Ammon's horn (tissue), 1 donor: ENCODE results near the gene RHBDD2.
"Not testable (repeated sequence)": the region's sequence is repeated elsewhere in the genome, so short reads cannot be mapped to it uniquely, and the experiment has no call there.

Experiments used
- DNase-seq: peaks from one replicate; pipeline ENCODE4 v3.0.0-alpha.2; 2016; ENCODE audit warnings: low spot score

The RHBDD2 gene

DNA sequence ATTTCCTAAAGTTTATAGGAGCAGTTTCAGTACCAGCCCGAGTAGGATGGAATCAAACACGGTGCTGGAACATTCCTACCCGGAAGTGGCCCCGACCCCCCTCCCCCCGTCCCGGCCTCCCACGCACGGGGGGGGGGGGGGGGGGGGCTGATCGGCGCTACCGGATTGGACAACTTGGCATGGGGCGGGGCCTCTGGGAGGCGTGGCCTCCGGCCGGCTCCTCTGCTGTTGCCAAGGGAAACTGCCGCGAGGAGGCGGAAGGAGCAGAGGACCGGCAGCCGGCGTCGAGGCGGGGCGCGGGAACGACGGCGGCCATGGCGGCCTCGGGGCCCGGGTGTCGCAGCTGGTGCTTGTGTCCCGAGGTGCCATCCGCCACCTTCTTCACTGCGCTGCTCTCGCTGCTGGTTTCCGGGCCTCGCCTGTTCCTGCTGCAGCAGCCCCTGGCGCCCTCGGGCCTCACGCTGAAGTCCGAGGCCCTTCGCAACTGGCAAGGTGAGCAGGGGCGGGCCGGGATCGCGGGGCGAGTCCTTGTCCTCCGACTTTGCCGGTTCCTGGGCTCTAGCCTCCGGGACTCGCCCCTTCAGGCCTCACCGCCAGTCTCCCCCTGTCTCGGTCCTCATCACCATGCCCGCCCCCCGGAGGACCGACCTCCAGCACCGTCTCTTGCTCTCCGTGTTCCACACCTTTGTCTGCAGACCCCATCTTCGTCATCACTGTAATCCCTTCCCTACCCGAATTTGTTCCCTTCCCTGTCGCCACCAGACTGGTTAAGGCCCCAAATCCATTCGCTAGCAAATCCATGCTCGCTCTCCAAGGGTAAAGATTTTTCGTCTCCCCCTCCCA lies at the start of gene RHBDD2:
RHBDD2 (plus strand) TSS at position 266 of the 843 bp plus-strand sequence; CDS start at position 315, 49 bp downstream.
- DNase-seq, result peak; percentile 96

- DNase-seq, result not testable (repeated sequence)
Measured at GRCh38 chr7:75829656-75830055, 49.2 kb upstream of the RHBDD2 start.

GRCh38 chr7:75830978-75831377 lies 47.9 kb upstream of the RHBDD2 start:
- no peak for DNase-seq

- not testable (repeated sequence) for DNase-seq
Measured at GRCh38 chr7:75833662-75834061, 45.2 kb upstream of the RHBDD2 start.

- DNase-seq, result no peak
Measured at GRCh38 chr7:75835688-75836285, 43.0 kb upstream of the RHBDD2 start.

GRCh38 chr7:75836798-75837197 lies 42.0 kb upstream of the RHBDD2 start:
- DNase-seq, result no peak

GRCh38 chr7:75838281-75838930 lies 40.4 kb upstream of the RHBDD2 start:
- not testable (repeated sequence) for DNase-seq

- no peak for DNase-seq
Measured at GRCh38 chr7:75840029-75840428, 38.8 kb upstream of the RHBDD2 start.

GRCh38 chr7:75842836-75843446 lies 35.9 kb upstream of the RHBDD2 start:
- DNase-seq, result no peak

GRCh38 chr7:75843613-75844116 lies 35.2 kb upstream of the RHBDD2 start:
- no peak for DNase-seq

DNA sequence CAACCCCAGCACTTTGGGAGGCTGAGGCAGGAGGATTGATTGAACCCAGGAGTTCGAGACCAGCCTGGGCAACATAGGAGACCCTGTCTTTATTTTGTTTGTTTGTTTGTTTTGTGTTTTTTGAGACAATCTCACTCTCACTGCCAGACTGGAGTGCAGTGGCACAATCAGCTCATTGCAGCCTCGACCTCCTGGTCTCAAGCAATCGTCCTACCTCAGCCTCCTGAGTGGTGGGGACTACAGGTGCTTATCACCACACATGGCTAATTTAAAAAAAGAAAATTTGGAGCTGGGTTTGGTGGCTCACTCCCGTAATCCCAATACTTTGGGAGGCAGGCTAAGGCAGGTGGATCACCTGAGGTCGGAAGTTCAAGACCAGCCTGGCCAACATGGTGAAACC lies 34.7 kb upstream of the RHBDD2 start:
- DNase-seq, result no peak

- not testable (repeated sequence) for DNase-seq
Measured at GRCh38 chr7:75845132-75845531, 33.7 kb upstream of the RHBDD2 start.

- no peak for DNase-seq
Measured at GRCh38 chr7:75847707-75848106, 31.1 kb upstream of the RHBDD2 start.

DNA sequence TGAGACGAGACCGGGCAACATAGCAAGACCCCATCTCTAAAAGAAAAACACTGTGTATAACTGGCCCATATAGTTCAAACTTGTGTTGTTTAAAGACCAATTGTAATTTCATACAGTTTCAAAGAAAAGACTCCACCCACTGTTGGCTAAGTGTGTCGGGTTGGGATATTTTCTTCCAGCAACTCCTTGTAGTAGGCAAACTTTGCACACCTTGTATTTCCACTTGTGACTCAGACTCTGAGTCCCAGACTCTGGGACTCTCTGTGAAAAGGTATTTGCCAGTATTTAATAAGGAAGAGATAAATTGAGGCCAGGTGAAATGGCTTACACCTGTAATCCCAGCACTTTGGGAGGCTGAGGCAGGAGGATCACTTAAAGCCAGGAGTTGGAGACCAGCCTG lies 29.3 kb upstream of the RHBDD2 start:
- no peak for DNase-seq

DNA sequence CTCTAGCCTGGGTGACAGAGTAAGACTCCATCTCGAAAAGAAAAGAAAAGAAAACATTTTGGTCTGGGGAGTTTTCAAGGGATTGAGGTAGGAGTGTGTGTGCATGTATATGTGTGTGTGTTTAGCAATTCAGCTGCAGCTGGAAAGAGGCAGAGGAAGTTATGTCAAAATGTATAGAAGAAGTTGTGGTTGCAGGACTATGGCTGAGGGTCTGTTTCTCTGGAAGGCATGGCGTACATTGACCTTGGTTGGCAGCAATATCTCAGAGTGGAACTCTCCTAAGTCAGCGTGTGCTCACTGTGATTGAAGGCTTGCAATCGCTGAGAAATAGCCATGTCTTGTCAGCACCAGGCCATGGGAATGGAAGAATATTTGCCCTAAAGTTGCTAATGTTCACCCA lies 28.6 kb upstream of the RHBDD2 start:
- DNase-seq, result no peak

- no peak for DNase-seq
Measured at GRCh38 chr7:75854233-75854632, 24.6 kb upstream of the RHBDD2 start.

GRCh38 chr7:75854813-75855345 lies 24.0 kb upstream of the RHBDD2 start:
- DNase-seq, result not testable (repeated sequence)

DNA sequence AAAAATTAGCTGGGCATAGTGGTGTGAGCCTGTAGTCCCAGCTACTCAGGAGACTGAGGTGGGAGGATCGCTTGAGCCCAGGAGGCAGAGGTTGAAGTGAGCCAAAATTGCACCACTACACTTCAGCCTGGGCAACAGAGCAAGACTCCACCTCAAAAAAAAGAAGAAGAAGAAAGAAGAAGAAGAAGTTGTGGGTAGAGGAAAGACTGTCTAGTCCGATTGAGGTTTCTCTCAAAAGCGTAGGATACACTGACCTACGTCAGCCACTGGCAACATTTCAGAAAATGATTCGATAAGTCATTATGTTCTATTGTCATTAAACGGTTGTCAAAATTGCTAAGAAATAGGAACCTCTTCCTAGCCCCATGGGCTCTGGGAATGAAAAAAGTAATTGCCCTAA lies 22.3 kb upstream of the RHBDD2 start:
- no peak for DNase-seq

DNA sequence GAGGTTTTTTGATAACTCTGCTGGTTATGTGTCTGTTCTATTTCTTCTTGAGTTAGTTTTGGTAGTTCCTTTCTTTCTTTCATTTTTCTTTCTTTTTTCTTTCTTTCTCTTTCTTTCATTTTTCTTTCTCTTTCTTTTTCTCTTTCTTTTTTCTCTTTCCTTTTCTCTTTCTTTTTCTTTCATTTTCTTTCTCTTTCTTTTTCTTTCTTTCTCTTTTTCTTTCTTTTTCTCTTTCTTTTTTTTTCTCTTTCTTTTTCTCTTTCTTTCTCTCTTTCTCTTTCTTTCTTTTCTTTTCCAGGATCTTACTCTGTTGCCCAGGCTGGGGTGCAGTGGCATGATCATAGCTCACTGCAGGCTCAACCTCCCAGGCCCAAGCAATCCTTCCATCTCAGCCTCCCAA lies 20.4 kb upstream of the RHBDD2 start:
- DNase-seq, result no peak

DNA sequence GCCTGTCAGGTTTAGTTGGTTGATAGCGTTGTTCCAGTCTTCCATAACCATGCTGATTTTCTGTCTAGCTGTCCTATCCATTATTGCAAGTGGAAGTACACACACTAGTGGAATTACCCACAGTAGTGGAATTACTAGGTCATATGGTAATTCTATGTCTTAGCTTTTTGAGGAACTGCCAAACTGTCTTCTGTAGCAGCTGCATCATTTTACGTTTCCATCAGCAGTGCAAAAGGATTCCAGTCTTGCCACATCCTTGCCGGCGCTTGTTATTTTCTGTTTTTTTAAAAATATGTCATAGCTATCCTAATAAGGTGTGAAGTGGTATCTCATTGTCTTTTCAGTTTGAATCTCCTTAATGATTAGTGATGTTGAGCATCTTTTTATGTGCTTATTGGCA lies 17.2 kb upstream of the RHBDD2 start:
- DNase-seq, result no peak

DNA sequence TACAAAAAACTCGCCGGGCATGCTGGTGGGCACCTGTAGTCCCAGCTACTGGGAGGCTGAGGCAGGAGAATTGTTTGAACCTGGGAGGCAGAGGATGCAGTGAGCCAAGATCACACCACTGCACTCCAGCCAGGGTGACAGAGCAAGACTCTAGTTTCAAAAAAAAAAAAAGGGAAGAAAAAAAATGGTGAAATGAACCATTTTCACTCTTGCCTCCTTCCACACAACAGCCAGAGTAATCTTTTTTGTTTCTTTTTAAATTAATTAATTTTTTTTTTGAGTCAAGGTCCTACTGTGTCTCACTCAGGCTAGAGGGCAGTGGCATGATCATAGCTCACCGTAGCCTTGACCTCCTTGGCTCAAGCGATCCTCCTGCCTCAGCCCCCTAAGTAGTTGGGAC lies 14.6 kb upstream of the RHBDD2 start:
- not testable (repeated sequence) for DNase-seq

DNA sequence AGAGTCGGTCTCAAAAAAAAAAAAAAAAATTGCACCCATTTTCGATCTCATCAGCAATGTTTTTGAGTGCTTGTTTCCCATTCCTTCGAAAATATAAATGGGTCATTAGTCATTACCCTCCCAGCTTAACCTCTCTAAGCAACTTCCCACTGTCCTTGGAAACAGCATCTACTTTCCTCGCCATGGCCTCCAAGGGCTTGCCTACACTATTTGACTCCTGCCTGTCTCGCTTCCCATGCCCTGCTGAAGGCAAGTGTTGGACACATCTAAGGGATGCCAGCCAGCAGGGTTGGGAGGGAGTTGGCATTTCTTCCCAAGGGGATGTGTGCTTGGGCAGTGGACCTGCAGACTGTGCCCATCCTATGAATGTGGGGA lies 12.7 kb upstream of the RHBDD2 start:
- no peak for DNase-seq
